Renal pelvis (tissue), 4 donors: ENCODE measurements around the gene KLHL7. TPM values are rescaled to one million over a fixed set of nuclear protein-coding genes. Genes with fewer than 3 reads are reported as not detected.
"Not testable (repeated sequence)": the region's sequence is repeated elsewhere in the genome, so short reads cannot be mapped to it uniquely, and the experiment has no call there.

ENCODE experiments used
- DNase-seq: peaks from one replicate; pipeline ENCODE4 v3.0.0-alpha.2; 2013
- polyA plus RNA-seq, 3 donors: library from polyadenylated mRNA; unstranded; fragments of 120-200 nt; gene quantifications; one replicate each; pipeline ENCODE4 v1.2.1, GENCODE V29; 2013; ENCODE audit not compliant: insufficient read length in 3 of 3

Gene KLHL7
- polyA plus RNA-seq, 3 donors = 41.4 to 47.6 (median 45.9) TPM

- no peak for DNase-seq
These were observed 420 bp upstream of the KLHL7 start for GRCh38 chr7:23105086-23105643.

DNA sequence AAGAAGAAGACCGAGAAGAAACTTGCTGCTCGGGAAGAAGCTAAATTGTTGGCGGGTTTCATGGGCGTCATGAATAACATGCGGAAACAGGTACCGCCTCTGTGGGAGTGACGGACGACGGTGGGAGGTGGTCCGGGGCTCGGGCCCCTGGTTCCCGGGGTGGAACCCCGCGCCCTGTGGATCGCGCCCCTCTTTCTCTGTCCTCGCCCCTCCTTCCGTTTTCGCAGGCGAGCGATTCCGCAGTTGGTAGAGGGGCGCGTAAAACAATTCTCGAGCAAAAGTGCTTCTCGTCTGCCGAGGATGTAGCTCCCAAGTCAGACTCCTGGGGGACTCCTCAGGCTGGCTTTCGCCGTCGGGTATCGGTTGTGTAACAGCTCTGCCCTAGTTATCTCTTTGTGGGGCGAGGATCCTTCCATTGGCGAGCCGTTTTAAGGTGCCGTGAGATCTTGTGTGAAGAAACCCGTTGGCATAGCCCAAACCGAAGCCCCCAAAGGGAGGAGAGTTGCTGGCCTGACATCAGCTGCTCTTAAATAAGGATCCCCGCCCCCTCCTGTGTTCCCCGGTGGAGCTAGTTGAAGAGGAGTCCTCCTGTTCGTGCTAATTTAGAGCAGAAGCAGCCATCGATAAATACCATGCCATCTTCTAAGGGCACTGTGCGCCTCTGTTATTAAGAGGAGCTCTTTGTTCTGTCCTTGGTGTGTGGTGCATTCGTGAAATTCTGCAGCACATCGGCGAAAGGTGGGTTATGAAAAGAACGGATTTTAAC, 655 bp downstream of the KLHL7 start:
- DNase-seq = peak; percentile 62

DNA sequence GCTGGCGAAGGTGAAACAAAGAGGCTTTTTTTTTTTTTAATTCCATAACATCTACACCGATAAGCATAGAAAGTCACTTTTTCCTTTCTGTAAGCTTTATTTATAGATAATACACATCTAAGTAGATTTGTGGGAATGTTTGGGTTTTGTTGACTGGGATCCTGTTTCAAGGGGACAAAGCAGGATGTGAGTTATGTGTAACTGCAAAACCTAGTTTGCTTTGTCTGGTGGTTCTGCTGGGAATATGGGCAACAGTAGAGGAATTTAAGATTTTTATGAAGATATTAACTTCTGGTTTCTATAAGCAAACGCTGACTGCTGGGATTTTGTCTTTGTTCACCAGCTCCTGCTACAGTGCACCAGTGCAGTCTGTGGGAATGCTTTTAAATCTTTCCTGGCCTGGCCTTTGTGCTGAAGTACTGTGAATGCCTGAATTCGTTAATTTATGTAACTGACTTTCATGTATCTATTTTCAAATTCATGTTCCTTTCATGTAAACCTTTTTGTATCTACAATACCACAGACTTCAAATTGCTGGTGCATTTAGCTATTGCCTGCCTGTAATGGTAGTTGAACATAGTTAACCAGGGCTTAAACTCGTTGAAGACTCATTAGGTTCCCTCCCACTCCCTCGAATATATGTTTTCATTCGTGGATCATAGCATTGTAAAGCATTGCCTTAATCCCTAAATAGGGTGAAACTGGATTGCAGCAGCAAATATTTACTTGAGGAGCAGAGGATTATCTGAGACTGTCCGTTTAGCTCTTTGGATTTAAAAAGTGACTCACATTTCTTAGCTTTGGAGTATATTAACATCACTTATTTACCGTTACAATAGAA, 1.5 kb downstream of the KLHL7 start:
- peak; percentile 16 for DNase-seq

GRCh38 chr7:23107781-23108180, 2.2 kb downstream of the KLHL7 start:
- DNase-seq = no peak

GRCh38 chr7:23108995-23109394, 3.4 kb downstream of the KLHL7 start:
- no peak for DNase-seq

GRCh38 chr7:23109470-23109869, 3.9 kb downstream of the KLHL7 start:
- DNase-seq = no peak

GRCh38 chr7:23114896-23115295, 9.3 kb downstream of the KLHL7 start:
- no peak for DNase-seq

DNA sequence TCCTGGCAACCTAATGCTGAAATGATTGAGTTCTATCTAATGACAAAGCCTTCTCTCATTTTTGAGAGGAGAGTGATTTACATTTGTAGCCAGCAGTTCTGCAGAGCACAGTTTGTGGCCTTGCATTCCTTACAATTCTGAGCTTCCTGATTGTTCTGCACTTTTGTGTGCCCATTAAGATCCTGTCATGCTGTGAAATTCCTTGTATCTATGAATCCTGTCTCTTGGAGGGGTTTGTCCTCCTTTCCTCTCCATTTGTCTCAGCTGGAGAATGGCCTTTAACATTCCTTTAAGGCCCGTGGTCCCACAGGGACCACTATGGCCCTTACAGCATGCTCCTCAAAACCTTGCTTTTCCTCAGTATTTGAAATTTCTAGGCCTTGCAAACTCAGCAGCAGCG, 10.4 kb downstream of the KLHL7 start:
- no peak for DNase-seq

- DNase-seq = no peak
These were observed 12.3 kb downstream of the KLHL7 start for GRCh38 chr7:23117841-23118240.

DNA sequence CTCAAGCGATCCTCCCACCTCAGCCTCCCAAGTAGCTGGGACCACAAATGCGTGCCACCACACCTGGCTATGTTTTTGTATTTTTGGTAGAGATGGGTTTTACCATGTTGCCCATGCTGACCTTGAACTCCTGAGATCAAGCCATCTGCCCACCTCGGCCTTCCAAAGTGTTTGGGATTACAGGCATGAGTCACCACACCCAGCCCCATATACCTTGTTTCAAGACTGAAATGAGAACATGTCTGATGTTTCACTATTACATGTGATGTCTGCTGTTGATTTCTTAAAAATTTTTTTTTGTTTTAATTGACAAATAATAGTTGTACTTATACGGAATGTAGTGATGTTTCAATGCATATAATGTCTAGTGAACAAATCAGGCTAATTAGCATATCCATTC, 14.5 kb downstream of the KLHL7 start:
- DNase-seq = no peak

- no peak for DNase-seq
These were observed 15.6 kb downstream of the KLHL7 start for GRCh38 chr7:23121165-23121564.

GRCh38 chr7:23123007-23123406, 17.4 kb downstream of the KLHL7 start:
- DNase-seq = no peak

GRCh38 chr7:23123465-23123864, 17.9 kb downstream of the KLHL7 start:
- no peak for DNase-seq

- DNase-seq = no peak
These were observed 23.5 kb downstream of the KLHL7 start for GRCh38 chr7:23129036-23129435.

DNA sequence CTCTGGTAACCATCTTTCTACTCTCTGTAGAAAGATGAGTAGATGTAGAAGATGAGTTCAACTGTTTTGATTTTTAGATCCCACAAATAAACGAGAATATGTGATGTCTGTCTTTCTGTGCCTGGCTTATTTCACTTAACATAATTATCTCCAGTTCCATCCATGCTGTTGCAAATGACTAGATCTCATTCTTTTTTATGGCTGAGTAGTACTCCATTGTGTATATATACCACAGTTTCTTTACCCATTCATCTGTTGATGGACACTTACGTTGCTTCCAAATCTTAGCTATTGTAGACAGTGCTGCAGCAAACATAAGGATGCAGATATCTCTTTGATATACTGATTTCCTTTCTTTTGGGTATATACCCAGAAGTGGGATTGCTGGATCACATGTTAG, 26.2 kb downstream of the KLHL7 start:
- not testable (repeated sequence) for DNase-seq

DNA sequence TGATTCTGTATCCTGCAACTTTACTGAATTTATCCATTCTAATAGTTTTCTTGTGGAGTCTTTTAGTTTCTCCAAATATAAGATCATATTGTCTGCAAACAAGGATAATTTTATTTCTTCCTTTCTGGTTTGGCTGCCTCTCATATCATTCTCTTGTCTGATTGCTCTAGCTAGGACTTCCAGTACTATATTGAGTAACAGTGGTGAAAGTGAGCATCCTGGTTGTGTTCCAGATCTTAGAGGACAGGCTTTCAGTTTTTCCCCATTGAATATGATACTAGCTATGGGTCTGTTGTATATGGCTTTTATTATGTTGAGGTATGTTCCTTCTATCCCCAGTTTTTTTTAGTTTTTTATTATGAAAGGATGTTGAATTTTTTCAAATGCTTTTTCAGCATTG, 28.2 kb downstream of the KLHL7 start:
- DNase-seq = no peak

DNA sequence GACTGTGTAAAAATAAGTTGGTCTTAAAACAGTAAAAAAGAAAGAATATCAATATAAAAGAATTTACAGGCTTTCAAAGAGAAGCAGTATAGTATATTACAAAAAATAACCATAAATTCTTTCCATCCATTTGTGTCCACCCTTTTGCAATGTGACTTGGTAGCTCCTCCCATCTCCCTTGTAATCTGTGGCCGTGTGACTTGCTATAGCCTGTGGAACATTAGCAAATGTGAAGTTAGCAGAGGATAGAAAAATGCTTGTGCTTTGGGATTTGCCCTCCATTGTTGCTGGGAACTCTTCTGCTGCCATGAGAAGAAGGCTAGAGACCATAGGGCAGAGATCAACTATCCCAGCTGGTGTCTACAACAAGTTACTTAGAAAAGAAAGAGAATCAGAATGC, 30.2 kb downstream of the KLHL7 start:
- DNase-seq = no peak

- no peak for DNase-seq
These were observed 30.6 kb downstream of the KLHL7 start for GRCh38 chr7:23136216-23136615.

GRCh38 chr7:23157679-23158078, 52.1 kb downstream of the KLHL7 start:
- DNase-seq = no peak

- DNase-seq = no peak
These were observed 53.0 kb downstream of the KLHL7 start for GRCh38 chr7:23158546-23158945.

GRCh38 chr7:23161482-23161881, 55.9 kb downstream of the KLHL7 start:
- no peak for DNase-seq

GRCh38 chr7:23164846-23165245, 59.3 kb downstream of the KLHL7 start:
- DNase-seq = no peak

DNA sequence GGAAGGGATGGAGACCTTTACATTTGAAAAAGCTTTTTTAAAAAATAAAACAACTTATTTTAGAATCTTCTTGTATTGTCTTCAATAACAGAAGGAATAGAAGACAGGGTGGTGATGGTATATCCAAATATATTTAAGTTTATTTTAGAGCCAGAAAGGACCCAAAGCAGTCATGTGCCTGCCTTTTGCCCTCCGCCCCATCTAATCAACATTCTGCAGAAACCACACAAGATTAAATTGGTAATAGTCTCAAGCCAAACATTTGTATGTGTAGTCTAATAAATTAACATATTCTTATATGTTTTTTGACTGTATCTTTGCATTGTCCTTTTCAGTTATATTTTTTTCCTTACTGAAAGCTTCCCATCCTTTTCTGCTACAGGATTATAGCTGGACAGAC, 59.7 kb downstream of the KLHL7 start:
- no peak for DNase-seq
